OCI-LY7 (cell line): ENCODE data around the gene PRDM2. TPM values are rescaled to one million over a fixed set of nuclear protein-coding genes. Genes with fewer than 3 reads are reported as not detected.

ENCODE experiments used
- BruUV-seq: library from RNA; stranded (reverse); fragments of 400-500 nt; replicated peaks from 2 replicates; lab custom pipeline; 2021; lab: Mats Ljungman, UMichigan
- CTCF ChIA-PET: fragments of 300-600 bp; sonication (Branson Sonifier 250); formaldehyde crosslinking; loops from one replicate; lab custom pipeline; 2022; ENCODE audit warnings: antibody characterized with exemption; ENCODE audit not compliant: unreplicated experiment; lab: Charles Lee
- POLR2A ChIA-PET: fragments of 300-600 bp; sonication (Branson Sonifier 250); formaldehyde crosslinking; loops from one replicate; lab custom pipeline; 2022; ENCODE audit warnings: antibody characterized with exemption; lab: Charles Lee
- DNase-seq: peaks from one replicate; pipeline ENCODE4 v3.0.0-alpha.2; 2015; ENCODE audit warnings: low spot score
- H2AFZ ChIP-seq: fragments of 200-600 bp; sonication (generic), shearing (Covaris generic); 2 replicates; pipeline ENCODE4 v1.6.1; 2014; ENCODE audit warnings: mild to moderate bottlenecking, antibody characterized with exemption, low read length, moderate library complexity
- H3K27ac ChIP-seq: fragments of 200-600 bp; sonication (generic); 2 replicates; pipeline ENCODE4 v1.5.1; 2014; ENCODE audit warnings: mixed run types, low read depth, mild to moderate bottlenecking, moderate library complexity, low read length, inconsistent platforms; ENCODE audit not compliant: poor library complexity, severe bottlenecking
- H3K36me3 ChIP-seq: fragments of 200-600 bp; sonication (generic); 2 replicates; pipeline ENCODE4 v1.6.1; 2014; ENCODE audit warnings: mild to moderate bottlenecking, antibody characterized with exemption, low read length, moderate library complexity, mixed read lengths; ENCODE audit not compliant: insufficient read depth
- H3K4me1 ChIP-seq: fragments of 200-600 bp; sonication (generic); 2 replicates; pipeline ENCODE4 v1.5.1; 2014; ENCODE audit warnings: mild to moderate bottlenecking, low read length; ENCODE audit not compliant: insufficient read depth, poor library complexity, severe bottlenecking
- H3K4me2 ChIP-seq: fragments of 200-600 bp; sonication (generic); 2 replicates; pipeline ENCODE4 v1.6.1; 2014; ENCODE audit warnings: mild to moderate bottlenecking, low read length
- H3K4me3 ChIP-seq: fragments of 200-600 bp; sonication (generic); 2 replicates; pipeline ENCODE4 v1.5.1; 2014; ENCODE audit warnings: mild to moderate bottlenecking, low read depth, low read length; ENCODE audit not compliant: poor library complexity, severe bottlenecking
- H3K79me2 ChIP-seq: fragments of 200-600 bp; sonication (generic); 2 replicates; pipeline ENCODE4 v1.6.1; 2016; ENCODE audit warnings: low read depth, mild to moderate bottlenecking, low read length, moderate library complexity, mixed read lengths; ENCODE audit not compliant: insufficient read depth
- H3K9me2 ChIP-seq: fragments of 200-600 bp; sonication (generic); 2 replicates; pipeline ENCODE4 v1.6.1; 2016; ENCODE audit warnings: mild to moderate bottlenecking, low read length, mixed read lengths; ENCODE audit not compliant: insufficient read depth
- H3K9me3 ChIP-seq: fragments of 200-600 bp; sonication (generic); 2 replicates; pipeline ENCODE4 v1.6.1; 2014; ENCODE audit warnings: mild to moderate bottlenecking, mixed run types, low read length, mixed read lengths
- H4K20me1 ChIP-seq: fragments of 200-600 bp; sonication (generic); 2 replicates; pipeline ENCODE4 v1.6.1; 2014; ENCODE audit warnings: mild to moderate bottlenecking, antibody characterized with exemption, low read length, moderate library complexity, mixed read lengths; ENCODE audit not compliant: insufficient read depth
- EZH2phosphoT487 ChIP-seq: fragments of 200-600 bp; sonication (generic); IDR thresholded peaks from 2 replicates; pipeline ENCODE4 v1.6.1; 2018; ENCODE audit warnings: low read depth, borderline replicate concordance, mild to moderate bottlenecking, mixed run types, antibody characterized with exemption, low read length, moderate library complexity, mixed read lengths
- intact Hi-C: fragments of 100-400 bp; cut with micrococcal nuclease; formaldehyde crosslinking; loops from one replicate; pipeline ENCODE4 v1.10.0; 2022; ENCODE audit not compliant: unreplicated experiment
- total RNA-seq, 2 experiments: library from RNA; depleted of rRNA in 1 of 2; stranded (reverse); fragments of >200 nt in 1 of 2; shearing (Covaris generic) in 1 of 2; gene quantifications; 2 replicates each; pipeline ENCODE4 v1.2.3, GENCODE V29; 2014 to 2022
- TF ChIP-seq, protein P1 (sequence below): fragments of 200-600 bp; sonication (generic); conservative IDR thresholded peaks from 2 replicates; pipeline ENCODE4 v1.5.1; 2014; ENCODE audit warnings: mild to moderate bottlenecking, antibody characterized with exemption, low read length, moderate library complexity, mixed read lengths

PRDM2 gene
- total RNA-seq, 2 experiments from 2014 or later, result 38.7 to 98.2 TPM

DNA sequence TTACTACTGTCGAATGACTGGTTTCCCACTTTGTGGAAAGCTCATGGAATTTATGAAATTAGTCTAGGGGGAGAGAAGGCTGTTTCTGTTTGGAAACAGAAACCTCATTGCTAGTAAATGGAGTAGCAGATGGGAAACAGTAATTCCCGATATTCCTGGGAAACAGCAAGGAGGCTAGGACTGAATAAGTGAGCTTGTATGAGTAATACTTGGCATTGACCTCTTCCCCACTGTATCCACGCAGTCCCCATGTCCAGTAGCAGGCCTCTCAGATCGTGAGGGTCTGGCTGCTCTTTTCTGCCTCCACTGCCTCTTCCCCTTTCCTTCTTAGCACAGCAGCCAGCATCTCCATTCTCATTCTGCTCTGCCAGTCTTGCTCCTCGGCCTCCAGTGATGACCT is 75.5 kb downstream of the PRDM2 start:
- no peaks in the 10 kb centered on the region for H3K9me3 ChIP-seq
- peaks cover 95% of the 10 kb centered on the region for H3K36me3 ChIP-seq
- no peak for DNase-seq
- TF ChIP-seq EZH2phosphoT487, result no peak
- TF ChIP-seq, protein P1, sequence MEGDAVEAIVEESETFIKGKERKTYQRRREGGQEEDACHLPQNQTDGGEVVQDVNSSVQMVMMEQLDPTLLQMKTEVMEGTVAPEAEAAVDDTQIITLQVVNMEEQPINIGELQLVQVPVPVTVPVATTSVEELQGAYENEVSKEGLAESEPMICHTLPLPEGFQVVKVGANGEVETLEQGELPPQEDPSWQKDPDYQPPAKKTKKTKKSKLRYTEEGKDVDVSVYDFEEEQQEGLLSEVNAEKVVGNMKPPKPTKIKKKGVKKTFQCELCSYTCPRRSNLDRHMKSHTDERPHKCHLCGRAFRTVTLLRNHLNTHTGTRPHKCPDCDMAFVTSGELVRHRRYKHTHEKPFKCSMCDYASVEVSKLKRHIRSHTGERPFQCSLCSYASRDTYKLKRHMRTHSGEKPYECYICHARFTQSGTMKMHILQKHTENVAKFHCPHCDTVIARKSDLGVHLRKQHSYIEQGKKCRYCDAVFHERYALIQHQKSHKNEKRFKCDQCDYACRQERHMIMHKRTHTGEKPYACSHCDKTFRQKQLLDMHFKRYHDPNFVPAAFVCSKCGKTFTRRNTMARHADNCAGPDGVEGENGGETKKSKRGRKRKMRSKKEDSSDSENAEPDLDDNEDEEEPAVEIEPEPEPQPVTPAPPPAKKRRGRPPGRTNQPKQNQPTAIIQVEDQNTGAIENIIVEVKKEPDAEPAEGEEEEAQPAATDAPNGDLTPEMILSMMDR, result no peak
- intact Hi-C loops, result no loop called here
- H2AFZ ChIP-seq, result no peak overlapping the region
- H3K4me2 ChIP-seq, result no peak overlapping the region
- H4K20me1 ChIP-seq, result peaks cover 9% of the 10 kb centered on the region
- BruUV-seq, result no TSS peak
- peaks cover 49% of the 10 kb centered on the region for H3K79me2 ChIP-seq
- no peaks in the 10 kb centered on the region for H3K9me2 ChIP-seq
- CTCF ChIA-PET, result no interaction called here
- POLR2A ChIA-PET, result no interaction called here
- no peak overlapping the region for H3K4me3 ChIP-seq
- peaks cover 6% of the 10 kb centered on the region for H3K4me1 ChIP-seq
- H3K27ac ChIP-seq, result no peak overlapping the region

DNA sequence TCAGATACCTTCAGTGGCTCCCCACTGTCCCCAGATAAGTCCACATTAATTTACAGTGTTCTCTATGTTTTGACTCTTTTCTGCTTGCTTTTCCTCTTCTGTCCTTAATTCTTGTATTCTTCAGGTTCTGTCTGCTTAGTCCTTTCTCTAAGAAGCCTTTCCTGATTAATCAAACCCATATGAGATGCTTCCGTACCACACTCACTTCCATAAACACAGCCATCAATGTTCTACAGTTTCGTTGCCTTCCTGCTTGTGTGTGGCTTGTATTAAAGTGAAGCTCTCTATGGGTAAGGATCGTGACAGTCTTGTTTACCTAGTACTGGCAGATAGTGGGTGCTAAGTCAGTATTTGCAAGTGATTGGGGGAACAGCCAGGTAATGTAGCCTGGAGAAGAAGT is 75.9 kb downstream of the PRDM2 start:
- BruUV-seq, result no TSS peak
- POLR2A ChIA-PET, result no interaction called here
- Histone ChIP-seq H3K4me2 (no peak overlapping the region), H3K4me1 (peaks cover 6% of the 10 kb centered on the region), H3K27ac (no peak overlapping the region), H2AFZ (no peak overlapping the region), H3K9me3 (no peaks in the 10 kb centered on the region), H3K4me3 (no peak overlapping the region), H3K79me2 (peaks cover 45% of the 10 kb centered on the region), H3K9me2 (no peaks in the 10 kb centered on the region), H3K36me3 (peaks cover 95% of the 10 kb centered on the region), H4K20me1 (peaks cover 9% of the 10 kb centered on the region; the same call in 1 of the 2 replicates)
- DNase-seq, result no peak
- CTCF ChIA-PET, result no interaction called here
- intact Hi-C loops, result no loop called here
- TF ChIP-seq, protein P1, result no peak
- TF ChIP-seq EZH2phosphoT487, result no peak

DNA sequence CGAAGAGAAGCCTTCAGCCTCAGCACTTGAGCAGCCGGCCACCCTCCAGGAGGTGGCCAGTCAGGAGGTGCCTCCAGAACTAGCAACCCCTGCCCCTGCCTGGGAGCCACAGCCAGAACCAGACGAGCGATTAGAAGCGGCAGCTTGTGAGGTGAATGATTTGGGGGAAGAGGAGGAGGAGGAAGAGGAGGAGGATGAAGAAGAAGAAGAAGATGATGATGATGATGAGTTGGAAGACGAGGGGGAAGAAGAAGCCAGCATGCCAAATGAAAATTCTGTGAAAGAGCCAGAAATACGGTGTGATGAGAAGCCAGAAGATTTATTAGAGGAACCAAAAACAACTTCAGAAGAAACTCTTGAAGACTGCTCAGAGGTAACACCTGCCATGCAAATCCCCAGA is 78.4 kb downstream of the PRDM2 start:
- Histone ChIP-seq H3K4me3 (no peak overlapping the region), H3K79me2 (peaks cover 31% of the 10 kb centered on the region; the same call in 1 of the 2 replicates), H3K9me2 (no peaks in the 10 kb centered on the region), H3K27ac (no peak overlapping the region), H3K36me3 (peaks cover 98% of the 10 kb centered on the region), H3K9me3 (no peaks in the 10 kb centered on the region), H3K4me1 (peaks cover 6% of the 10 kb centered on the region), H3K4me2 (no peak overlapping the region), H2AFZ (no peak overlapping the region), H4K20me1 (peaks cover 11% of the 10 kb centered on the region)
- POLR2A ChIA-PET, result interaction anchor here (1.0 kb wide), 1 partner anchor 500 kb away, joined by 3 read pairs; no protein-coding TSS in a partner anchor
- TF ChIP-seq EZH2phosphoT487, result no peak
- TF ChIP-seq, protein P1, result no peak
- CTCF ChIA-PET, result no interaction called here
- DNase-seq, result no peak
- BruUV-seq, result no TSS peak
- intact Hi-C loops, result no loop called here
